A673 (cell line): ENCODE data around the gene ZMYND11. TPM values are rescaled to one million over a fixed set of nuclear protein-coding genes. Genes with fewer than 3 reads are reported as not detected.
"Not testable (repeated sequence)": the region's sequence is repeated elsewhere in the genome, so short reads cannot be mapped to it uniquely, and the experiment has no call there.

Source experiments
- BruUV-seq: library from RNA; stranded (reverse); fragments of 400-500 nt; replicated peaks from 2 replicates; lab custom pipeline; 2021; lab: Mats Ljungman, UMichigan
- CTCF ChIA-PET: fragments of 300-600 bp; sonication (Branson Sonifier 250); formaldehyde crosslinking; loops from one replicate; lab custom pipeline; 2022; ENCODE audit warnings: antibody characterized with exemption; lab: Charles Lee
- POLR2A ChIA-PET: fragments of 300-600 bp; sonication (Branson Sonifier 250); formaldehyde crosslinking; loops from one replicate; lab custom pipeline; 2022; ENCODE audit warnings: antibody characterized with exemption; ENCODE audit not compliant: low non-redundant PET; lab: Charles Lee
- DNase-seq: peaks from one replicate; pipeline ENCODE4 v3.0.0-alpha.2; 2015; ENCODE audit warnings: low spot score
- H3K27ac ChIP-seq: fragments of 200-600 bp; sonication (generic); 2 replicates; pipeline ENCODE4 v1.5.1; 2016; ENCODE audit warnings: mixed run types, low read depth, mild to moderate bottlenecking, mixed read lengths, antibody characterized with exemption, low read length; ENCODE audit not compliant: poor library complexity, severe bottlenecking
- H3K27me3 ChIP-seq: fragments of 200-600 bp; sonication (generic); replicated peaks from 2 replicates; pipeline ENCODE4 v1.6.1; 2017; ENCODE audit warnings: mixed run types, low read depth, mild to moderate bottlenecking, mixed read lengths, antibody characterized with exemption, low read length; ENCODE audit not compliant: insufficient read depth, poor library complexity
- H3K36me3 ChIP-seq: fragments of 200-600 bp; sonication (generic); 2 replicates; pipeline ENCODE4 v1.6.1; 2016; ENCODE audit warnings: mixed run types, mild to moderate bottlenecking, mixed read lengths, antibody characterized with exemption, low read length; ENCODE audit not compliant: insufficient read depth, poor library complexity, severe bottlenecking
- H3K4me1 ChIP-seq: fragments of 200-600 bp; sonication (generic); 2 replicates; pipeline ENCODE4 v1.6.1; 2017; ENCODE audit warnings: mixed run types, mild to moderate bottlenecking, mixed read lengths, antibody characterized with exemption, low read length; ENCODE audit not compliant: insufficient read depth, poor library complexity, severe bottlenecking
- H3K4me3 ChIP-seq: fragments of 200-600 bp; sonication (generic); 2 replicates; pipeline ENCODE4 v1.5.1; 2016; ENCODE audit warnings: low read depth, mixed run types, mild to moderate bottlenecking, mixed read lengths, low read length; ENCODE audit not compliant: poor library complexity, severe bottlenecking
- H3K9me3 ChIP-seq: fragments of 200-600 bp; sonication (generic); 2 replicates; pipeline ENCODE4 v1.6.1; 2016; ENCODE audit warnings: mixed run types, low read depth, mild to moderate bottlenecking, mixed read lengths, antibody characterized with exemption, low read length; ENCODE audit not compliant: poor library complexity, severe bottlenecking
- CTCF ChIP-seq: fragments of 300-800, 200-600 bp; sonication (generic); conservative IDR thresholded peaks from 2 replicates; pipeline ENCODE4 v1.5.1; 2017; ENCODE audit warnings: low read depth, mild to moderate bottlenecking, antibody characterized with exemption, low read length, moderate library complexity, mixed read lengths
- EZH2 ChIP-seq: fragments of 200-600 bp; sonication (generic); IDR thresholded peaks from 2 replicates; pipeline ENCODE4 v1.6.1; 2017; ENCODE audit warnings: borderline replicate concordance, low read depth, mild to moderate bottlenecking, mixed read lengths, antibody characterized with exemption, low read length; ENCODE audit not compliant: poor library complexity, severe bottlenecking
- intact Hi-C: fragments of 100-400 bp; cut with micrococcal nuclease; formaldehyde crosslinking; loops from one replicate; pipeline ENCODE4 v1.10.0; 2022; ENCODE audit not compliant: unreplicated experiment
- total RNA-seq: library from RNA; stranded (reverse); gene quantifications from 2 replicates; pipeline ENCODE4 v1.2.3, GENCODE V29; 2021

ZMYND11 gene
- total RNA-seq, 1 experiment from 2014 or later = 82.8 TPM

- H3K27me3 ChIP-seq = no peaks in the 10 kb centered on the region
- no peak overlapping the region for H3K27ac ChIP-seq
- no TSS peak for BruUV-seq
- POLR2A ChIA-PET = no interaction called here
- DNase-seq = no peak
- no peak for TF ChIP-seq CTCF
- no peak for TF ChIP-seq EZH2
- peaks cover 49% of the 10 kb centered on the region for H3K36me3 ChIP-seq
- CTCF ChIA-PET = no interaction called here
- no peaks in the 10 kb centered on the region for H3K4me1 ChIP-seq
- H3K9me3 ChIP-seq = no peaks in the 10 kb centered on the region
- no peak overlapping the region for H3K4me3 ChIP-seq
- intact Hi-C loops = no loop called here
Observed at GRCh38 chr10:251982-252582, 116.8 kb downstream of the ZMYND11 start.

GRCh38 chr10:260819-261429 lies 125.7 kb downstream of the ZMYND11 start:
- intact Hi-C loops = no loop called here
- CTCF ChIA-PET = no interaction called here
- no peak for TF ChIP-seq EZH2
- TF ChIP-seq CTCF = no peak
- POLR2A ChIA-PET = no interaction called here
- Histone ChIP-seq H3K4me1 (no peaks in the 10 kb centered on the region), H3K27ac (no peak overlapping the region), H3K4me3 (no peak overlapping the region), H3K36me3 (no peaks in the 10 kb centered on the region), H3K27me3 (no peaks in the 10 kb centered on the region), H3K9me3 (no peaks in the 10 kb centered on the region)
- no TSS peak for BruUV-seq
- DNase-seq = no peak

- DNase-seq, POLR2A ChIA-PET, H3K27me3 ChIP-seq, H3K4me3 ChIP-seq, BruUV-seq, H3K27ac ChIP-seq, H3K9me3 ChIP-seq, intact Hi-C loops, H3K36me3 ChIP-seq, CTCF ChIA-PET, H3K4me1 ChIP-seq: not testable (repeated sequence)
Observed at GRCh38 chr10:264160-265073, 129.2 kb downstream of the ZMYND11 start.

GRCh38 chr10:265074-265440 lies 129.8 kb downstream of the ZMYND11 start:
- POLR2A ChIA-PET = not testable (repeated sequence)

GRCh38 chr10:265816-266588 lies 130.7 kb downstream of the ZMYND11 start:
- intact Hi-C loops, DNase-seq, BruUV-seq, POLR2A ChIA-PET, CTCF ChIA-PET, H3K4me1 ChIP-seq, H3K36me3 ChIP-seq, H3K27me3 ChIP-seq, H3K4me3 ChIP-seq, H3K9me3 ChIP-seq, H3K27ac ChIP-seq: not testable (repeated sequence)

More at GRCh38 chr10:265074-265440, 129.8 kb downstream of the ZMYND11 start:
- DNase-seq, H3K27me3 ChIP-seq, H3K9me3 ChIP-seq, H3K4me1 ChIP-seq, intact Hi-C loops, H3K27ac ChIP-seq, BruUV-seq, CTCF ChIA-PET, H3K4me3 ChIP-seq, H3K36me3 ChIP-seq: not testable (repeated sequence)
